ENCODE data around the gene POU2AF1.

The POU2AF1 gene

GRCh38 chr11:111378861-111379601 is at the start of gene POU2AF1:
TSS of gene POU2AF1 (minus strand) at chr11:111379275. CDS start at chr11:111379177, 98 bp downstream.
- H3K36me3 ChIP-seq (ENCODE audit: control insufficient read depth, insufficient read depth, low read length), result no peaks in the 10 kb centered on the region
- no peak within 1 kb of the TSS for H3K4me3 ChIP-seq (ENCODE audit: low read depth, low read length)
- no peak within 1 kb of the TSS for H3K9ac ChIP-seq (ENCODE audit: low read length)
- H3K27me3 ChIP-seq (ENCODE audit: control insufficient read depth, insufficient read depth, low read length), result no peaks in the 10 kb centered on the region
- H3K4me1 ChIP-seq (ENCODE audit: control insufficient read depth, insufficient read depth, low read length), result no peaks in the 10 kb centered on the region
- no peak within 1 kb of the TSS for H3K27ac ChIP-seq (ENCODE audit: low read depth, low read length)
- H3K9me3 ChIP-seq (ENCODE audit: control insufficient read depth, insufficient read depth, low read depth, low read length), result no peaks in the 10 kb centered on the region

- no peak overlapping the region for H3K27ac ChIP-seq (ENCODE audit: low read depth, low read length)
- peaks cover 13% of the 10 kb centered on the region for H3K4me1 ChIP-seq (ENCODE audit: control insufficient read depth, insufficient read depth, low read length)
- no peaks in the 10 kb centered on the region for H3K36me3 ChIP-seq (ENCODE audit: control insufficient read depth, insufficient read depth, low read length)
- no peak overlapping the region for H3K4me3 ChIP-seq (ENCODE audit: low read depth, low read length)
- H3K9ac ChIP-seq (ENCODE audit: low read length), result no peak overlapping the region
- H3K27me3 ChIP-seq (ENCODE audit: control insufficient read depth, insufficient read depth, low read length), result no peaks in the 10 kb centered on the region
- H3K9me3 ChIP-seq (ENCODE audit: control insufficient read depth, insufficient read depth, low read depth, low read length), result no peaks in the 10 kb centered on the region
These were observed 49.2 kb upstream of the POU2AF1 start for GRCh38 chr11:111428113-111428876.

GRCh38 chr11:111427471-111427912 is 48.4 kb upstream of the POU2AF1 start:
- Histone ChIP-seq H3K9ac (ENCODE audit: low read length) (no peak overlapping the region), H3K27ac (ENCODE audit: low read depth, low read length) (no peak overlapping the region)

GRCh38 chr11:111426617-111427016 is 47.5 kb upstream of the POU2AF1 start:
- Histone ChIP-seq H3K4me1 (ENCODE audit: control insufficient read depth, insufficient read depth, low read length) (peaks cover 13% of the 10 kb centered on the region), H3K27ac (ENCODE audit: low read depth, low read length) (no peak overlapping the region), H3K27me3 (ENCODE audit: control insufficient read depth, insufficient read depth, low read length) (no peaks in the 10 kb centered on the region), H3K9me3 (ENCODE audit: control insufficient read depth, insufficient read depth, low read depth, low read length) (no peaks in the 10 kb centered on the region), H3K36me3 (ENCODE audit: control insufficient read depth, insufficient read depth, low read length) (no peaks in the 10 kb centered on the region), H3K4me3 (ENCODE audit: low read depth, low read length) (no peak overlapping the region), H3K9ac (ENCODE audit: low read length) (no peak overlapping the region)

More at GRCh38 chr11:111427471-111427912, 48.4 kb upstream of the POU2AF1 start:
- no peak overlapping the region for H3K4me3 ChIP-seq (ENCODE audit: low read depth, low read length)
- H3K36me3 ChIP-seq (ENCODE audit: control insufficient read depth, insufficient read depth, low read length), result no peaks in the 10 kb centered on the region
- H3K27me3 ChIP-seq (ENCODE audit: control insufficient read depth, insufficient read depth, low read length), result no peaks in the 10 kb centered on the region
- H3K9me3 ChIP-seq (ENCODE audit: control insufficient read depth, insufficient read depth, low read depth, low read length), result no peaks in the 10 kb centered on the region
- peaks cover 13% of the 10 kb centered on the region for H3K4me1 ChIP-seq (ENCODE audit: control insufficient read depth, insufficient read depth, low read length)

GRCh38 chr11:111423250-111423615 is 44.2 kb upstream of the POU2AF1 start:
- no peaks in the 10 kb centered on the region for H3K4me1 ChIP-seq (ENCODE audit: control insufficient read depth, insufficient read depth, low read length)
- no peak overlapping the region for H3K4me3 ChIP-seq (ENCODE audit: low read depth, low read length)
- H3K36me3 ChIP-seq (ENCODE audit: control insufficient read depth, insufficient read depth, low read length), result no peaks in the 10 kb centered on the region
- no peak overlapping the region for H3K27ac ChIP-seq (ENCODE audit: low read depth, low read length)
- no peaks in the 10 kb centered on the region for H3K9me3 ChIP-seq (ENCODE audit: control insufficient read depth, insufficient read depth, low read depth, low read length)
- no peak overlapping the region for H3K9ac ChIP-seq (ENCODE audit: low read length)
- H3K27me3 ChIP-seq (ENCODE audit: control insufficient read depth, insufficient read depth, low read length), result no peaks in the 10 kb centered on the region

GRCh38 chr11:111422494-111423249 is 43.6 kb upstream of the POU2AF1 start:
- no peak overlapping the region for H3K27ac ChIP-seq (ENCODE audit: low read depth, low read length)
- no peak overlapping the region for H3K4me3 ChIP-seq (ENCODE audit: low read depth, low read length)
- H3K27me3 ChIP-seq (ENCODE audit: control insufficient read depth, insufficient read depth, low read length), result no peaks in the 10 kb centered on the region
- H3K36me3 ChIP-seq (ENCODE audit: control insufficient read depth, insufficient read depth, low read length), result no peaks in the 10 kb centered on the region
- no peak overlapping the region for H3K9ac ChIP-seq (ENCODE audit: low read length)
- no peaks in the 10 kb centered on the region for H3K4me1 ChIP-seq (ENCODE audit: control insufficient read depth, insufficient read depth, low read length)
- no peaks in the 10 kb centered on the region for H3K9me3 ChIP-seq (ENCODE audit: control insufficient read depth, insufficient read depth, low read depth, low read length)

- Histone ChIP-seq H3K4me3 (ENCODE audit: low read depth, low read length) (no peak overlapping the region), H3K36me3 (ENCODE audit: control insufficient read depth, insufficient read depth, low read length) (no peaks in the 10 kb centered on the region), H3K4me1 (ENCODE audit: control insufficient read depth, insufficient read depth, low read length) (no peaks in the 10 kb centered on the region), H3K9ac (ENCODE audit: low read length) (no peak overlapping the region), H3K9me3 (ENCODE audit: control insufficient read depth, insufficient read depth, low read depth, low read length) (no peaks in the 10 kb centered on the region), H3K27me3 (ENCODE audit: control insufficient read depth, insufficient read depth, low read length) (no peaks in the 10 kb centered on the region), H3K27ac (ENCODE audit: low read depth, low read length) (no peak overlapping the region)
These were observed 42.2 kb upstream of the POU2AF1 start for GRCh38 chr11:111421251-111421650.

GRCh38 chr11:111419641-111420327 is 40.7 kb upstream of the POU2AF1 start:
- H3K27me3 ChIP-seq (ENCODE audit: control insufficient read depth, insufficient read depth, low read length), result no peaks in the 10 kb centered on the region
- H3K27ac ChIP-seq (ENCODE audit: low read depth, low read length), result no peak overlapping the region
- H3K36me3 ChIP-seq (ENCODE audit: control insufficient read depth, insufficient read depth, low read length), result no peaks in the 10 kb centered on the region
- H3K4me1 ChIP-seq (ENCODE audit: control insufficient read depth, insufficient read depth, low read length), result no peaks in the 10 kb centered on the region
- no peak overlapping the region for H3K4me3 ChIP-seq (ENCODE audit: low read depth, low read length)
- H3K9ac ChIP-seq (ENCODE audit: low read length), result no peak overlapping the region
- no peaks in the 10 kb centered on the region for H3K9me3 ChIP-seq (ENCODE audit: control insufficient read depth, insufficient read depth, low read depth, low read length)

- no peak overlapping the region for H3K9ac ChIP-seq (ENCODE audit: low read length)
- no peaks in the 10 kb centered on the region for H3K27me3 ChIP-seq (ENCODE audit: control insufficient read depth, insufficient read depth, low read length)
- H3K4me1 ChIP-seq (ENCODE audit: control insufficient read depth, insufficient read depth, low read length), result no peaks in the 10 kb centered on the region
- H3K36me3 ChIP-seq (ENCODE audit: control insufficient read depth, insufficient read depth, low read length), result no peaks in the 10 kb centered on the region
- no peak overlapping the region for H3K27ac ChIP-seq (ENCODE audit: low read depth, low read length)
- H3K4me3 ChIP-seq (ENCODE audit: low read depth, low read length), result no peak overlapping the region
- no peaks in the 10 kb centered on the region for H3K9me3 ChIP-seq (ENCODE audit: control insufficient read depth, insufficient read depth, low read depth, low read length)
These were observed 40.1 kb upstream of the POU2AF1 start for GRCh38 chr11:111419181-111419580.

GRCh38 chr11:111418436-111418787 is 39.3 kb upstream of the POU2AF1 start:
- Histone ChIP-seq H3K36me3 (ENCODE audit: control insufficient read depth, insufficient read depth, low read length) (no peaks in the 10 kb centered on the region), H3K9ac (ENCODE audit: low read length) (no peak overlapping the region), H3K4me1 (ENCODE audit: control insufficient read depth, insufficient read depth, low read length) (no peaks in the 10 kb centered on the region), H3K27ac (ENCODE audit: low read depth, low read length) (no peak overlapping the region), H3K4me3 (ENCODE audit: low read depth, low read length) (no peak overlapping the region), H3K27me3 (ENCODE audit: control insufficient read depth, insufficient read depth, low read length) (no peaks in the 10 kb centered on the region), H3K9me3 (ENCODE audit: control insufficient read depth, insufficient read depth, low read depth, low read length) (no peaks in the 10 kb centered on the region)
